IMR-90 (cell line): ENCODE measurements around the gene SPECC1L. TPM values are rescaled to one million over a fixed set of nuclear protein-coding genes. Genes with fewer than 3 reads are reported as not detected.

Source experiments
- ATAC-seq: fragments of 200-7000 bp; cut with Tn5 transposase; 2 replicates; pipeline ENCODE4 v1.9.1; 2020; ENCODE audit warnings: low read depth, mild to moderate bottlenecking, moderate library complexity
- BruUV-seq: library from RNA; stranded (reverse); fragments of 400-500 nt; replicated peaks from 2 replicates; lab custom pipeline; 2021; lab: Mats Ljungman, UMichigan
- CTCF ChIA-PET: fragments of 300-600 bp; formaldehyde crosslinking; extraction: SDS; loops from one replicate; lab custom pipeline; 2021; ENCODE audit warnings: antibody characterized with exemption; lab: Yijun Ruan, JAX
- POLR2A ChIA-PET: fragments of 300-600 bp; sonication (Branson Sonifier 250); formaldehyde crosslinking; loops from one replicate; lab custom pipeline; 2022; ENCODE audit warnings: antibody characterized with exemption; ENCODE audit not compliant: unreplicated experiment; lab: Charles Lee
- DNase-seq: peaks from one replicate; pipeline ENCODE4 v3.0.0; 2013
- H2AFZ ChIP-seq: replicated peaks from 2 replicates; pipeline ENCODE3; 2013; ENCODE audit warnings: low read length, mild to moderate bottlenecking; ENCODE audit not compliant: poor library complexity
- H2AK5ac ChIP-seq: 2 replicates; pipeline ENCODE4 v1.6.1; 2013; ENCODE audit warnings: low read depth, low read length, inconsistent platforms
- H2AK9ac ChIP-seq: replicated peaks from 2 replicates; pipeline ENCODE3; 2013; ENCODE audit warnings: mild to moderate bottlenecking, low read depth, low read length, moderate library complexity; ENCODE audit not compliant: poor library complexity
- H2BK120ac ChIP-seq: 2 replicates; pipeline ENCODE4 v1.6.1; 2013; ENCODE audit warnings: low read depth, low read length, inconsistent platforms
- H2BK15ac ChIP-seq: 3 replicates; pipeline ENCODE4 v1.6.1; 2013; ENCODE audit warnings: low read depth, low read length, inconsistent platforms
- H2BK20ac ChIP-seq: 2 replicates; pipeline ENCODE4 v1.6.1; 2013; ENCODE audit warnings: low read depth, mild to moderate bottlenecking, inconsistent platforms, low read length, moderate library complexity
- H2BK5ac ChIP-seq: 2 replicates; pipeline ENCODE4 v1.6.1; 2013; ENCODE audit warnings: mild to moderate bottlenecking, low read depth, low read length, inconsistent platforms; ENCODE audit not compliant: poor library complexity, severe bottlenecking
- H3K14ac ChIP-seq: replicated peaks from 2 replicates; pipeline ENCODE4 v1.6.1; 2013; ENCODE audit warnings: low read depth, low read length, inconsistent platforms
- H3K18ac ChIP-seq: 2 replicates; pipeline ENCODE4 v1.6.1; 2013; ENCODE audit warnings: low read depth, low read length, control low read depth
- H3K23ac ChIP-seq: 2 replicates; pipeline ENCODE4 v1.6.1; 2013; ENCODE audit warnings: low read depth, low read length, inconsistent platforms
- H3K27ac ChIP-seq: 2 replicates; pipeline ENCODE4 v1.5.1; 2013; ENCODE audit warnings: mild to moderate bottlenecking, control low read depth, low read length; ENCODE audit not compliant: insufficient read depth
- H3K27me3 ChIP-seq: 2 replicates; pipeline ENCODE4 v1.6.1; 2013; ENCODE audit warnings: low read length; ENCODE audit not compliant: control insufficient read depth, insufficient read depth
- H3K36me3 ChIP-seq: 2 replicates; pipeline ENCODE4 v1.6.1; 2013; ENCODE audit warnings: low read length, mixed read lengths; ENCODE audit not compliant: control insufficient read depth, insufficient read depth
- H3K4ac ChIP-seq: 2 replicates; pipeline ENCODE4 v1.6.1; 2013; ENCODE audit warnings: low read depth, low read length, inconsistent platforms
- H3K4me1 ChIP-seq: 2 replicates; pipeline ENCODE4 v1.6.1; 2013; ENCODE audit warnings: low read length, mixed read lengths; ENCODE audit not compliant: control insufficient read depth, insufficient read depth
- H3K4me2 ChIP-seq: 2 replicates; pipeline ENCODE4 v1.6.1; 2013; ENCODE audit warnings: low read depth, mild to moderate bottlenecking, control low read depth, low read length, moderate library complexity
- H3K4me3 ChIP-seq: 2 replicates; pipeline ENCODE4 v1.5.1; 2013; ENCODE audit warnings: low read depth, mild to moderate bottlenecking, control low read depth, low read length, moderate library complexity; ENCODE audit not compliant: insufficient read depth
- H3K56ac ChIP-seq: 2 replicates; pipeline ENCODE4 v1.6.1; 2013; ENCODE audit warnings: low read length, inconsistent platforms; ENCODE audit not compliant: insufficient read depth; ENCODE audit errors: extremely low read depth
- H3K79me1 ChIP-seq, 2 experiments: 2 replicates each; pipeline ENCODE4 v1.6.1; 2013; ENCODE audit warnings: low read length in 2 of 2, inconsistent platforms in 1 of 2, low read depth in 1 of 2
- H3K9ac ChIP-seq: 2 replicates; pipeline ENCODE4 v1.6.1; 2013; ENCODE audit warnings: low read depth, low read length, control low read depth
- H3K9me1 ChIP-seq: 2 replicates; pipeline ENCODE4 v1.6.1; 2013; ENCODE audit warnings: low read length, inconsistent platforms; ENCODE audit not compliant: insufficient read depth
- H3K9me3 ChIP-seq: 2 replicates; pipeline ENCODE4 v1.6.1; 2013; ENCODE audit warnings: low read length; ENCODE audit not compliant: control insufficient read depth, insufficient read depth
- H4K20me1 ChIP-seq: 2 replicates; pipeline ENCODE4 v1.6.1; 2013; ENCODE audit warnings: low read length, inconsistent platforms; ENCODE audit not compliant: insufficient read depth
- H4K5ac ChIP-seq: 2 replicates; pipeline ENCODE4 v1.6.1; 2013; ENCODE audit warnings: mild to moderate bottlenecking, low read depth, low read length, control low read depth
- H4K8ac ChIP-seq, 2 experiments: 2 replicates each; pipeline ENCODE4 v1.6.1; 2013; ENCODE audit warnings: low read depth in 2 of 2, low read length in 2 of 2, control low read depth in 1 of 2, inconsistent platforms in 1 of 2
- H4K91ac ChIP-seq: 2 replicates; pipeline ENCODE4 v1.6.1; 2013; ENCODE audit warnings: low read depth, low read length, inconsistent platforms; ENCODE audit not compliant: insufficient read depth
- BHLHE40 ChIP-seq: fragments of 150-350 bp; IDR thresholded peaks from 2 replicates; pipeline ENCODE4 v1.6.1; 2016; ENCODE audit warnings: mild to moderate bottlenecking, low read depth, low read length
- CEBPB ChIP-seq: IDR thresholded peaks from 2 replicates; pipeline ENCODE4 v1.6.1; 2012; ENCODE audit warnings: low read depth, low read length, improper control_type of control experiment
- CTCF ChIP-seq: conservative IDR thresholded peaks from 2 replicates; pipeline ENCODE4 v1.5.1; 2012; ENCODE audit warnings: mild to moderate bottlenecking, low read depth, low read length, improper control_type of control experiment
- ELK1 ChIP-seq: fragments of 150-350 bp; IDR thresholded peaks from 2 replicates; pipeline ENCODE4 v1.6.1; 2016; ENCODE audit warnings: low read depth, mild to moderate bottlenecking, low read length, moderate library complexity, borderline replicate concordance
- FOS ChIP-seq: fragments of 150-350 bp; IDR thresholded peaks from 2 replicates; pipeline ENCODE4 v1.6.1; 2016; ENCODE audit warnings: low read depth, low read length
- MAFK ChIP-seq: IDR thresholded peaks from 2 replicates; pipeline ENCODE4 v1.6.1; 2012; ENCODE audit warnings: low read depth, low read length, improper control_type of control experiment
- MAZ ChIP-seq: IDR thresholded peaks from 2 replicates; pipeline ENCODE4 v1.6.1; 2012; ENCODE audit warnings: low read depth, mild to moderate bottlenecking, low read length, improper control_type of control experiment, moderate library complexity, borderline replicate concordance
- MXI1 ChIP-seq: IDR thresholded peaks from 2 replicates; pipeline ENCODE4 v1.6.1; 2012; ENCODE audit warnings: low read depth, mild to moderate bottlenecking, low read length, moderate library complexity, borderline replicate concordance
- NFE2L2 ChIP-seq: fragments of 150-350 bp; IDR thresholded peaks from 2 replicates; pipeline ENCODE4 v1.6.1; 2016; ENCODE audit warnings: low read depth, mild to moderate bottlenecking, low read length
- RAD21 ChIP-seq: IDR thresholded peaks from 2 replicates; pipeline ENCODE4 v1.6.1; 2012; ENCODE audit warnings: low read length, improper control_type of control experiment
- RCOR1 ChIP-seq: IDR thresholded peaks from 2 replicates; pipeline ENCODE4 v1.6.1; 2012; ENCODE audit warnings: mild to moderate bottlenecking, low read length, improper control_type of control experiment; ENCODE audit not compliant: insufficient replicate concordance
- RFX5 ChIP-seq: IDR thresholded peaks from 2 replicates; pipeline ENCODE4 v1.8.0; 2012; ENCODE audit warnings: low read depth, mild to moderate bottlenecking, low read length, moderate library complexity
- SMC3 ChIP-seq: fragments of 150-350 bp; IDR thresholded peaks from 2 replicates; pipeline ENCODE4 v1.6.1; 2016; ENCODE audit warnings: low read depth, mild to moderate bottlenecking, antibody characterized with exemption, low read length, moderate library complexity
- USF2 ChIP-seq: fragments of 150-350 bp; IDR thresholded peaks from 2 replicates; pipeline ENCODE4 v1.6.1; 2017; ENCODE audit warnings: mild to moderate bottlenecking, antibody characterized with exemption, low read length, low read depth
- WGBS, 2 experiments: methylation state at CpG; one replicate each; pipeline versions ENCODE4 v1.1.5 to v1.1.7; 2013; ENCODE audit warnings: missing lambda C conversion rate in 2 of 2; ENCODE audit not compliant: insufficient read length in 1 of 2; ENCODE audit errors: extremely low coverage in 2 of 2; 5-methylcytosine and 5-hydroxymethylcytosine counted together
- dilution Hi-C: fragments of 300-500 bp; cut with HindIII; formaldehyde crosslinking; loops from one replicate; pipeline ENCODE4 v1.14.3; 2018; ENCODE audit warnings: low sequenced_read_pairs; ENCODE audit not compliant: unreplicated experiment
- in situ Hi-C: fragments of 300-500 bp; cut with MboI; formaldehyde crosslinking; loops from 3 replicates; pipeline ENCODE4 v1.14.3; 2019; ENCODE audit warnings: low sequenced_read_pairs, inconsistent platforms, mixed read lengths
- intact Hi-C: fragments of 100-400 bp; cut with micrococcal nuclease; formaldehyde crosslinking; loops from 2 replicates; pipeline ENCODE4 v1.10.0; 2022
- polyA plus RNA-seq, 3 experiments: library from polyadenylated mRNA; depleted of rRNA; stranded (reverse); fragments of >200 nt; gene quantifications; 2 replicates each; pipeline ENCODE4 v1.2.3, GENCODE V29; 2012; ENCODE audit warnings: low replicate concordance in 1 of 3
- total RNA-seq: library from RNA; depleted of rRNA; stranded (reverse); fragments of >200 nt; gene quantifications from 2 replicates; pipeline ENCODE4 v1.2.3, GENCODE V29; 2012

Gene SPECC1L
- total and polyA plus RNA-seq, 2 of the 4 experiments (the other 2 are of a cell fraction) = 18.7 to 44.1 TPM

GRCh38 chr22:24455751-24456426 lies 185.3 kb downstream of the SPECC1L start:
- H3K18ac ChIP-seq = no peak overlapping the region
- H4K5ac ChIP-seq = no peak overlapping the region
- H3K27ac ChIP-seq = no peak overlapping the region
- no peaks in the 10 kb centered on the region for H3K79me1 ChIP-seq
- no peak overlapping the region for H3K4ac ChIP-seq
- H4K20me1 ChIP-seq = no peaks in the 10 kb centered on the region
- H3K27me3 ChIP-seq = peaks cover 4% of the 10 kb centered on the region; the same call in 1 of the 2 replicates
- ChIA-PET POLR2A (no interaction called here), CTCF (interaction anchor here (1.2 kb wide), 1 partner anchor 10 kb away, joined by 3 read pairs; no protein-coding TSS in a partner anchor)
- no peak overlapping the region for H2AK9ac ChIP-seq
- H3K4me3 ChIP-seq = no peak overlapping the region
- WGBS, 2 experiments = no CpG with 5 or more reads among the region's 9 CpGs
- ATAC-seq (no peak), DNase-seq (no peak)
- H3K9me3 ChIP-seq = peaks cover 5% of the 10 kb centered on the region
- no peak overlapping the region for H2AFZ ChIP-seq
- no peak overlapping the region for H3K9ac ChIP-seq
- intact Hi-C loops (no loop called here), in situ Hi-C loops (no loop called here), dilution Hi-C loops (no loop called here)
- H2AK5ac ChIP-seq = no peak overlapping the region
- H3K14ac ChIP-seq = no peak overlapping the region
- TF ChIP-seq MXI1 = no peak
- no peak for TF ChIP-seq RAD21
- no peak for TF ChIP-seq USF2
- TF ChIP-seq RFX5 = no peak
- no peak for TF ChIP-seq NFE2L2
- no peak for TF ChIP-seq BHLHE40
- no peak for TF ChIP-seq MAZ
- TF ChIP-seq SMC3 = no peak
- TF ChIP-seq CEBPB = no peak
- TF ChIP-seq RCOR1 = no peak
- no peak for TF ChIP-seq CTCF
- no peak for TF ChIP-seq ELK1
- TF ChIP-seq MAFK = no peak
- TF ChIP-seq FOS = no peak
- BruUV-seq = no TSS peak
- no peak overlapping the region for H4K91ac ChIP-seq
- H2BK15ac ChIP-seq = no peak overlapping the region
- H3K56ac ChIP-seq = no peak overlapping the region
- no peak overlapping the region for H2BK20ac ChIP-seq
- H3K9me1 ChIP-seq = 0 out of 2 replicates have a peak, but pooled peaks cover 3% of the 10 kb centered on the region
- H2BK5ac ChIP-seq = no peak overlapping the region
- no peak overlapping the region for H2BK120ac ChIP-seq
- peaks cover 4% of the 10 kb centered on the region for H3K4me1 ChIP-seq
- H3K36me3 ChIP-seq = no peaks in the 10 kb centered on the region
- no peak overlapping the region for H3K4me2 ChIP-seq
- H4K8ac ChIP-seq = no peak overlapping the region
- no peak overlapping the region for H3K23ac ChIP-seq
